LNCAP (cell line): ENCODE measurements around the gene MATN4.

Experiments
- TF ChIP-seq, protein P1 (sequence below): fragments of 450-650 bp; IDR thresholded peaks from 2 replicates; pipeline ENCODE4 v1.5.1; 2017; ENCODE audit warnings: mild to moderate bottlenecking

The MATN4 gene

GRCh38 chr20:45339084-45339483 is 31.0 kb upstream of the MATN4 start:
- TF ChIP-seq, protein P1, sequence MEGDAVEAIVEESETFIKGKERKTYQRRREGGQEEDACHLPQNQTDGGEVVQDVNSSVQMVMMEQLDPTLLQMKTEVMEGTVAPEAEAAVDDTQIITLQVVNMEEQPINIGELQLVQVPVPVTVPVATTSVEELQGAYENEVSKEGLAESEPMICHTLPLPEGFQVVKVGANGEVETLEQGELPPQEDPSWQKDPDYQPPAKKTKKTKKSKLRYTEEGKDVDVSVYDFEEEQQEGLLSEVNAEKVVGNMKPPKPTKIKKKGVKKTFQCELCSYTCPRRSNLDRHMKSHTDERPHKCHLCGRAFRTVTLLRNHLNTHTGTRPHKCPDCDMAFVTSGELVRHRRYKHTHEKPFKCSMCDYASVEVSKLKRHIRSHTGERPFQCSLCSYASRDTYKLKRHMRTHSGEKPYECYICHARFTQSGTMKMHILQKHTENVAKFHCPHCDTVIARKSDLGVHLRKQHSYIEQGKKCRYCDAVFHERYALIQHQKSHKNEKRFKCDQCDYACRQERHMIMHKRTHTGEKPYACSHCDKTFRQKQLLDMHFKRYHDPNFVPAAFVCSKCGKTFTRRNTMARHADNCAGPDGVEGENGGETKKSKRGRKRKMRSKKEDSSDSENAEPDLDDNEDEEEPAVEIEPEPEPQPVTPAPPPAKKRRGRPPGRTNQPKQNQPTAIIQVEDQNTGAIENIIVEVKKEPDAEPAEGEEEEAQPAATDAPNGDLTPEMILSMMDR: no peak

DNA sequence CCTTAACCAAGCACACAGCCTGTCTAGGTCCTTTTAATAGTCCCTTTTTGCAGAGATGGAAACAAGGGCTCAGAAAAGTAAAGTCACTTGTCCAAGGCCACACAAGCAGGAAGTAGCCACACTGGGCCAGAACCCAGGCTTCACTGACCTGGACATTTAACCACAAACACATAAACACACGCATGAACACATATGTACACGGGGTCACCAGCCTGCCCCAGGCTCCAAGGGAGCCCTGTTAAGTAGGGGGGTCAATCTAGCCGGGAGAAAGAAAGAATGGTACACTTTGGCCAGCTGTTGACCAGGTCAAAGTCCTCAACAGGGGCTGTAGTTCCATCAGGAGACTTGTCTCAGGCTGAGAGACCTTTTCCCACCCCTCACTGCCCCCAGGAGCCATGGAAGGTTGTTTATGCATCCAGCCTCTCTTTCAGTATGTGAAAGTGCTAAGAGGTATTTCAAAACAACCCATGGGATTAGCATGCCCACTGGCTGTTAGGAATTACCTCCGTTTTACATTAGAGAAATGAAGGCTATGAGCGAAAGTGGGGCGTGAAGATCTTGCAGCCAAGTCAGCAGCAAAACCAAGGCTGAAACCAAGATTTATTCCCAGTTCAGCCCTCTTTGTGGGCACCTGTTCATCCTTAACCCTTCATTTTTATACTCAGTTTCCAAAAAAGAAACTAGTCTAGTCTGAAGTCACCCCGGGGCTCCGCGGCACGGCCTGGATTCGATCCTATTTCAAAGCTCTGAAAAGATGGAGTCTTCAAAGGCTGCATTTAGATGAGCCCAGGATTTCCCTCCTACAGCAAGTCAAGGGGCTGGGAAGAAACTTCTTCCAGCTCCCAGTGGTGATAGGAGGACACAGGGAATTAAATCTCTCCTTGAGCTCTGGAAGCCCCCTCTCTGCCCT is 30.3 kb upstream of the MATN4 start:
- TF ChIP-seq, protein P1: no peak

DNA sequence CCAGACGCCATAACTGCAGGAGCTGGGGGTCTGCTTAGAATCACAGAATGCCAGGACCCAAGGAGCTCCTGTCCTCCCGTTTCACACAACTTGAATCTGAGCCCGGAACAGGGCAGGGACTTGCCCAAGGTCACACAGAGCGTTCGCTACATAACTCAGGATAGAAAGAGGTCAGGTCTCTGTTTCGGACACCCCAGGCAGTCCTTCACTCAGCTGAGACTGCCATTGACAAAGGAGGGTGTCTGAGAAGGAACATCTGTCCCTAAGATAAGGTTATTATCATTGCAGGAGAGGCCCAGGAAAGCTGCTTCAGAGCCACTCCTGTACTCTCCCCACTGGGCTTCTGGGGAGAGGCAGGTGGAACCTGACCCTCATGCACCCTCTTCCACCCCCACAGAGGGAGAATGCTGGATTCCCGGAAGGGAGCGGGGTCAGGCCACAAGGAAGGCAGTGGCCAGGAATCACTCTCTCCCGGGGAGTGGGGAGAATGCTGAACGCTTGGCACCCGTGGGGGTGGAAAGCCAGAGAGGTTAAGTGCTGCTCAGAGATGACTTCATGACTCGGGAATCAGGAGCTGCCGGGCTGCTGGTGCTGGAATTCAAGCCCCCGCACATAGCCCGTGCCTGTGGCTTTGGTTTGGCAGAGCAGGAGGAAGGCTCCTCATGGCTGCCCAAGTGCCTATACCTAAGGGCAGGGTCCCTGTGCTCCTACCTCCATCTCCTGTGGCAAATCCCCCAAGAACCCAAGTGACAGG is 29.4 kb upstream of the MATN4 start:
- TF ChIP-seq, protein P1: no peak

DNA sequence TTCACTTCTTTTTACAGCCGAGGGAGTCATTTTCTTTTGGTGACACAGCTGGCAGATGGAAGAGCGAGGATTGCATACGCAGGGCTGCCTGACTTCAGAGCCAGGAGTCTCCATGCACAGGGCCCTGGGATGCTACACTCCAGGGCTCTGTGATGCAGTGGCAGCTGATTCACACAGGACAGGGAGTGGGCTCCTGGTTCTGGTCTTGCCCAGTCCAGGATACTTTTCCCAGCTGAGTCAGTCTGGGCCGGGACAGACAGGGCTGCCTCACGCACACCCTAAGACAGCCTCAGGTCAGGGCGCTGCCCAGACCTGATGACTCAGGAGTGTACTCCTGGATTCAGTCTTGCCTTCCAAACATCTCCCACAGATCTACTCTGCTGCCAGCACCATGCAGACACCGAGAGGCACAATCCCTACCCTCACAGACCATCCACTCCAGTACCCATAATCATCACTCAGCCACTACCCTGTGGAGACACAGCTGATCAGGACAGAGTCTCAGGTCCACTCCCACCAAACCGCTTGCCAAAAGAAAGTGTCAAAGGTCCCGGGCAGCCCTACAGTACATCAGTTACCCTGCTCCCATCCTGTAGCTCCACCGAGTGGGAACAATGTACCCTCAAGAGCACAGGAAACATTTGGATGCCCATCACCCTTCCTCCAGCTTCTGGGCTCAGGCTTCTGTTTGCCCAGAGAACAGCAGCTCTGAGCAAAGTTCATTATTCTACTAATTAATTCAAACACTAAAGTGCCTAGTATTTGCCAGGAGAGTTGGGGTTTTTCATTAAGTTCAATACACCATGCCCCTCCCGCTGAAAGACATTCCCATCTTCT is 28.6 kb upstream of the MATN4 start:
- TF ChIP-seq, protein P1: no peak

DNA sequence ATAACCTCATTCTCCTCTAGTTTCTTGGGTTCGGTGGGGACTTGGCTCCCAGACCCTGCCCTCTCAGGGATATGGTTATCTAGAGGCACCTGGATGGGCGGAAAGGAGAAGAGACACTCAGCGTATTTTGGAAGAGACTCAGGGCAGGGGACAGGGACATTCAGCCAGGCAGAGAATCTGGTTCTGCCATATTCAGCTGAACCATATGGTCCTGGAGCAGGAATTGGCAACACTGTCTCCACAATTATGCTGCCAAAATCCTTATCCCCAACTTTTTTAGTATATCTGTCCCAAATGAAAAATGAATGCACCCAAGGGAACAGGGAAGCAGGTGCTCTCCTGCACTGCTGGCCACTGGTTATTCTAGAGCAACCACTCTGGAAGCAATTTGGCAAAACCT is 22.4 kb upstream of the MATN4 start:
- TF ChIP-seq, protein P1: no peak

DNA sequence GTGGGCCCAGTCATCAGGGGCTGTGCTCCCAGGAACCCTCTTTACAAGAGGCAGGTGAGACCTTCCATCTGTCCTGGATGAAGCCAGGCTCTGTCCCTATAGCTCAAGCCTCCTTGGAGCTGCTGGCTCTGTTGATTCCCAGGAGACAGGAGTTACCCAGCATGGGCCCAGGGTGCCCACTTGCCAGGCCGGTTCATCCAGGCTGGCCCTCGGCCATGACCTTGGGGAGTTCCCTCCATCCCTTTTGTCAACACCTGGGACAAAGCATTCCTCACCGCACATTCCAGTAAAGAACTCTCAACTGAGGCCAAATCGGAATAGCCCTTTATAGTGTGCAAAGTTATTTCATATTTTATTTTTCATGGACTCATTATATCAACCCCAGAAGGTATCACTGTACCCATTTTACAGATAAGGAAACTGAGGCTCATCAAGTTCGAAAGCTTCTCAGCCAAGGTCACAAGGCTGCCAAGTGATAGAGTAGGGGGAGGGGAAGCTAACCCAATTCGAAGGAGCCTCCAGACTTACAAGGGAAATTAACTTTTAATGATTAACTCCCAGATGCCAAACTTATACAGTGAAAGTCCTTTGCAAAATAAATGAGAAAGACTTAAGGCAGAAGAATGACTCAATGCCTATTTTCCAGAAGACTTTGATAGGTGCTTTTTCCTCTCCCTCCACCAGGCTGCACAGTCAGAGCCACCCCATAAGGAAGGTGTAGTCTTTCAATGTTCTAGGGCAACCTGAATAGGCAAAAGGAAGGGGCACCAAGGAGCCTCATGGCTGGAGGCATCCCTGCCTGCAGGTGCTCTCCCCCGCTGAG is 21.6 kb upstream of the MATN4 start:
- TF ChIP-seq, protein P1: no peak
